ENCODE data around the gene ARRDC4. TPM values are rescaled to one million over a fixed set of nuclear protein-coding genes. Genes with fewer than 3 reads are reported as not detected.

ARRDC4 gene
- polyA plus RNA-seq, 3 donors, result 13.0 to 40.5 (median 19.0) TPM

GRCh38 chr15:97976766-97977503, 16.4 kb downstream of the ARRDC4 start:
- no peaks in the 10 kb centered on the region for H3K79me2 ChIP-seq (ENCODE audit: insufficient read depth, low read length)
- Mint-ChIP-seq H3K9me3 (no peaks in the 10 kb centered on the region), H3K4me1 (no peaks in the 10 kb centered on the region), H3K27me3 (ENCODE audit: low read depth in 3 of 3) (peaks cover 0 to 5% (median 2%) of the 10 kb centered on the region in 3 donors), H3K36me3 (peaks cover 21% of the 10 kb centered on the region in 2 donors), H3K4me3 (no peak overlapping the region), H3K27ac (no peak overlapping the region)
- no peak overlapping the region for H3K27ac ChIP-seq (ENCODE audit: low read depth in 1 of 2, low read length in 2 of 2)
- TF ChIP-seq, protein P1, sequence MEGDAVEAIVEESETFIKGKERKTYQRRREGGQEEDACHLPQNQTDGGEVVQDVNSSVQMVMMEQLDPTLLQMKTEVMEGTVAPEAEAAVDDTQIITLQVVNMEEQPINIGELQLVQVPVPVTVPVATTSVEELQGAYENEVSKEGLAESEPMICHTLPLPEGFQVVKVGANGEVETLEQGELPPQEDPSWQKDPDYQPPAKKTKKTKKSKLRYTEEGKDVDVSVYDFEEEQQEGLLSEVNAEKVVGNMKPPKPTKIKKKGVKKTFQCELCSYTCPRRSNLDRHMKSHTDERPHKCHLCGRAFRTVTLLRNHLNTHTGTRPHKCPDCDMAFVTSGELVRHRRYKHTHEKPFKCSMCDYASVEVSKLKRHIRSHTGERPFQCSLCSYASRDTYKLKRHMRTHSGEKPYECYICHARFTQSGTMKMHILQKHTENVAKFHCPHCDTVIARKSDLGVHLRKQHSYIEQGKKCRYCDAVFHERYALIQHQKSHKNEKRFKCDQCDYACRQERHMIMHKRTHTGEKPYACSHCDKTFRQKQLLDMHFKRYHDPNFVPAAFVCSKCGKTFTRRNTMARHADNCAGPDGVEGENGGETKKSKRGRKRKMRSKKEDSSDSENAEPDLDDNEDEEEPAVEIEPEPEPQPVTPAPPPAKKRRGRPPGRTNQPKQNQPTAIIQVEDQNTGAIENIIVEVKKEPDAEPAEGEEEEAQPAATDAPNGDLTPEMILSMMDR (IDR thresholded peaks at IDR 0.05), result no peak
- intact Hi-C loops (cut with micrococcal nuclease), result no loop called here
- peaks cover 29% of the 10 kb centered on the region for H4K20me1 ChIP-seq (ENCODE audit: insufficient read depth, low read length)
- peaks cover 22 to 33% of the 10 kb centered on the region in 2 donors for H3K36me3 ChIP-seq (replicated peaks in 1 of 2; ENCODE audit: control insufficient read depth in 1 of 2, insufficient read depth in 2 of 2, low read length in 2 of 2)
- H3K9ac ChIP-seq (ENCODE audit: insufficient read depth, low read length, poor library complexity, severe bottlenecking), result no peak overlapping the region
- DNase-seq, result no peak
- H3K9me3 ChIP-seq (replicated peaks in 1 of 2; ENCODE audit: control insufficient read depth in 1 of 2, insufficient read depth in 1 of 2, low read length in 2 of 2), result no peaks in the 10 kb centered on the region
- WGBS (ENCODE audit: insufficient coverage), result no CpG with 5 or more reads among the region's 10 CpGs
- H2AFZ ChIP-seq (ENCODE audit: insufficient read depth, low read depth, low read length, poor library complexity, severe bottlenecking), result no peak overlapping the region
- H3K4me3 ChIP-seq (replicated peaks in 1 of 3; ENCODE audit: low read depth in 2 of 3, low read length in 3 of 3), result no peak overlapping the region
- H3K4me2 ChIP-seq (replicated peaks; ENCODE audit: extremely low read depth, low read length, poor library complexity, severe bottlenecking), result no peak overlapping the region
- H3K27me3 ChIP-seq (ENCODE audit: control insufficient read depth in 2 of 2, insufficient read depth in 2 of 2, low read length in 2 of 2), result no peaks in the 10 kb centered on the region
- no peaks in the 10 kb centered on the region for H3K4me1 ChIP-seq (ENCODE audit: control insufficient read depth in 1 of 2, insufficient read depth in 2 of 2, low read length in 2 of 2)

DNA sequence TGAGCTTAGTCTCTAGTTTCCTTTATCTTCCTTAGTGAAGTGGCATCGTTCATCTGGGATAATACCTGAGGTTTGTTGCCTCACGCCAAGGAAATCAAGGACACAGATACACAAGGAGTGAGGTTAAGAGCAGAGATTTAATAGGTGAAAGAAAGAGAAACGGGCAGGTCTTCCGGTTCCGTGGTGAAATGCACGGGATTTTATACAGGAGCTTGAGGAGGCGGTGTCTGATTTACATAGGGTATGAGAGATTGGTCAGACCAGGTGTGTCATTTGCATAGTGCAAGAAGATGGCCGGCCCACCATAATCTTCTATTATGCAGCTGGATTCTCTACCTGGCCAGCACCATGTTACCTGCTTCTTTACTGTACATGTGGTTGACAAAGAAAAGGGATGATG, 17.2 kb downstream of the ARRDC4 start:
- Histone ChIP-seq H2AFZ (ENCODE audit: insufficient read depth, low read depth, low read length, poor library complexity, severe bottlenecking) (no peak overlapping the region), H3K9me3 (replicated peaks in 1 of 2; ENCODE audit: control insufficient read depth in 1 of 2, insufficient read depth in 1 of 2, low read length in 2 of 2) (no peaks in the 10 kb centered on the region)
- TF ChIP-seq, protein P1 (IDR thresholded peaks at IDR 0.05), result no peak

More for the DNA sequence above, 17.2 kb downstream of the ARRDC4 start:
- H3K4me3 ChIP-seq (replicated peaks in 1 of 3; ENCODE audit: low read depth in 2 of 3, low read length in 3 of 3), result no peak overlapping the region
- no peak overlapping the region for H3K27ac ChIP-seq (ENCODE audit: low read depth in 1 of 2, low read length in 2 of 2)
- H3K9me3 Mint-ChIP-seq, result no peaks in the 10 kb centered on the region
- H3K4me1 ChIP-seq (ENCODE audit: control insufficient read depth in 1 of 2, insufficient read depth in 2 of 2, low read length in 2 of 2), result no peaks in the 10 kb centered on the region
- H3K27me3 Mint-ChIP-seq (ENCODE audit: low read depth in 3 of 3), result peaks cover 0 to 5% (median 2%) of the 10 kb centered on the region in 3 donors
- H3K4me1 Mint-ChIP-seq, result no peaks in the 10 kb centered on the region
- intact Hi-C loops (cut with micrococcal nuclease), result no loop called here
- no peaks in the 10 kb centered on the region for H3K79me2 ChIP-seq (ENCODE audit: insufficient read depth, low read length)
- H3K27ac Mint-ChIP-seq, result no peak overlapping the region
- no peak for DNase-seq
- peaks cover 13 to 14% of the 10 kb centered on the region in 2 donors for H3K36me3 Mint-ChIP-seq
- H3K27me3 ChIP-seq (ENCODE audit: control insufficient read depth in 2 of 2, insufficient read depth in 2 of 2, low read length in 2 of 2), result no peaks in the 10 kb centered on the region
- H3K4me3 Mint-ChIP-seq, result no peak overlapping the region
- no peak overlapping the region for H3K9ac ChIP-seq (ENCODE audit: insufficient read depth, low read length, poor library complexity, severe bottlenecking)
- H3K36me3 ChIP-seq (replicated peaks in 1 of 2; ENCODE audit: control insufficient read depth in 1 of 2, insufficient read depth in 2 of 2, low read length in 2 of 2), result peaks cover 14 to 25% of the 10 kb centered on the region in 2 donors
- WGBS (ENCODE audit: insufficient coverage), result 93% methylated on average over 7 of the region's 8 CpGs
- H4K20me1 ChIP-seq (ENCODE audit: insufficient read depth, low read length), result peaks cover 21% of the 10 kb centered on the region
- no peak overlapping the region for H3K4me2 ChIP-seq (replicated peaks; ENCODE audit: extremely low read depth, low read length, poor library complexity, severe bottlenecking)
